HG02840 (cell line): ENCODE measurements around the gene HMG20B.

Source experiments
- ATAC-seq: cut with Tn5 transposase; IDR thresholded peaks from one replicate; pipeline ENCODE4 v1.9.1; 2021; ENCODE audit warnings: mild to moderate bottlenecking, moderate library complexity, moderate number of reproducible peaks; ENCODE audit not compliant: unreplicated experiment, low FRiP score

Gene HMG20B

DNA sequence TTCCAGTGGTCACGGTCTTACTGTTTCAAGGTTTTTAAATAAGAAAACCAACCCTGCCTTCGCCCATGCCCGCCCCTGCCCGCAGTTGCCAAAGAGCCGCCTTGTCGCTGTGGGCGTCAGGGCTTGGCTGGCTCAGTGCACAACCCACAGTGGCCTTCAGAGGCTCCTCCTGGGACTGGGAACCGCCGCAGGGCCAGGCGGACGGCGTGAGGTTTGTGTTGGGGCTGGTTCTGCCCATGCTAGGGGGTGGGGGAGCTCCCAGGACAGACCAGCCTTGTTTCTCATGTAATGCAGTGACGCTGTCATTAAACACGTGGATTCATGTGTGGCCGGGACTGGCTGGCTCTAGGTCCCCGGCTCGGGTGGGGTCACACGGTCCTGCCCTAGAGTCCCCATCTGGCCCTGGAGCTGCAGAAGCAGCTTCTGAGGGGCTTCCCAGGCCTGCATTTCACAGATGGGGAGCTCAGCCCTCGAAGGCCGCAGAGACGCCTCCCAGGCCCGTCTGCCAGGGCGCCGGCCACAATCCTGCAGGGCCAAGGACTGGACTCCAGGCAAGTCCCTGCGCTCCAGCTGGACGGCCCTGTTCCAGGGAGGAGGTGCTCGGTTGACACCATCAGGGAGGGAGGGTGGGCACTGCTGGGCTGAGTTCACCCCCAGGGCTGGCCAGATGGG, 36.2 kb upstream of the HMG20B start:
- no peak for ATAC-seq

DNA sequence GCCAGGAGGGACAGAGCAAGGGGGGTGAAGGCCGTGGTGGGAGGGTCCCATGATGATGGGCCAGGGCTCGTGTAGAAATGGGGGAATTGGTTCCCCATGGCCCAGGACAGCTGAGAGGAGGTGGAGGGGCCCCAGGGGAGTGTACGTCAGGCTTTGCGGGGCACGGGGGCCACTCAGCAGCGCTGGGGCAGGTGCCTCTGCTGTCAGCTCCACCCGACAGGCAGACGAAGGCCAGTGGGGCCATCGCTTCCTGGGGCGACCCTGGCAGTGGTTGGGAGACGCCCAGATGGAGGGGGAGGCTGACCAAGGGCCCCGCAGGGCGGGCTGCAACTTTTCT, 35.7 kb upstream of the HMG20B start:
- no peak for ATAC-seq

DNA sequence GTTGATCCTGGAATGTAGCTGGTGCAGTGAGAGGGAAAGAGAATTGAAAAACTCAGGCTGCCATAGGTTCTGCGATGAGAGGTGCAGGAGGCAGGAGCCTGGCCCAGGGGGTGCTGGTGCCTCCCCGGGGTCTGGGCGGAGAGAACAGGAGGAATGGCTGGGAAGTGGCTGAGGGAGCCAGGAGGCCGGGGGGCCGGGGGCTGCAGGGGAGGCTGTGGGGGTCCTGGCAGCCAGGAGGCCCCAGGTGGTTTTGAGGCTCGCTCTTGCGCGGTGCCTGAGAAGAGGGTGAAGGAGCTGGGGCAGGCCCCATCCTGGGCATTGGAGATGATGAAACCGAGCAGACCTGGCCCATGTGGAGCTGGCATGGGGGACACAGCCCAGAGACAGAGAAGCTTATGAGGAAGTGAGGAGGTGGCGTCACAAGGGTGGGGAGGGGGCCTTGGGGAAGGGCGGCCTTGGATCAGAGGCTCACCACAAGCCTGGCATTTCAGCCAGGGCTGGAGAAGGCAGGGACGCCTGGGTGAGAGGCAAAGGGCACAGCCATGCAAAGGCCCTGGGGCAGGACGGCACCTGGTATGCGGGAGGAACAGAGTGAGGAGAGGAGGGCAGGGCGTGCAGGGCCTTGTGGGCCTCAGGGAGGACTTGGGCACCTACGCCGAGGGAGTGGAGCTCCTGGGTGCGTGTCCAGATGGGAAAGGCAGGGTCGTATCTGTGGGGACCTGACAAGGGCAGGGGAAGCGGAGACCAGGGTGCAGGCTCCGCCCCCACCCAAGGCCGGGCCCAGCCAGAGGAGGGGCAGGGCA, 35.1 kb upstream of the HMG20B start:
- ATAC-seq, result no peak

DNA sequence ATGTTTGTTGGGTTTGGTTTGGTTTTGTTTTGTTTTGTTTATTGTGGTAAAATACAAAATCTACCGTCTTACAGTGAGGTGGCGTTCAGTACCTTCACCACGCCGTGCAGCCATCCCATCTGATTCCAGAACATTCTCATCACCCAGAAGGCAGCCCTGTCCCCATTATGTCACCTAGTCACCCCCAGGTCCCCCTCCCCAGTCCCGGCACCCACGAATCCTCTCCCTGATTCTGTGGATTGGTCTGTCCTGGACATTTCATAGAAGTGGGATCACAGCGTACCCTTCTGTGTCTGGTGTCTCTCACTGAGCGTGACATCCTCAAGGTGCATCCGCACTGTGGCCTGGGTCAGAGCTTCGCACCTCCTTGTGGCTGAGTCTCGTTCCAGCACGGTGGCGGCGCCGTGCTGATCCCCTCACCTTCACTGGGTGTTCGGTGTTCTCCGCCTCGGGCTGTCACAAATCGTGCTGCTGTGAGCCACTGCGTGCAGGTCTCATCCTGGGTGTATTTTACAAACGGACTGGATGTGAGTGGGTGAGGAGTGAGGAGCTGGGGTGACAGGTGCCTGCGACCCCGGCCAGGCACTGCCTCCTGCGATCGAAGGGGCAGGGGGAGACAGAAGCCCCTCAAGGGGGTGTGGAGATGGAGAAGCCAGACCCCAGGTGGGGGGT, 34.4 kb upstream of the HMG20B start:
- no peak for ATAC-seq

DNA sequence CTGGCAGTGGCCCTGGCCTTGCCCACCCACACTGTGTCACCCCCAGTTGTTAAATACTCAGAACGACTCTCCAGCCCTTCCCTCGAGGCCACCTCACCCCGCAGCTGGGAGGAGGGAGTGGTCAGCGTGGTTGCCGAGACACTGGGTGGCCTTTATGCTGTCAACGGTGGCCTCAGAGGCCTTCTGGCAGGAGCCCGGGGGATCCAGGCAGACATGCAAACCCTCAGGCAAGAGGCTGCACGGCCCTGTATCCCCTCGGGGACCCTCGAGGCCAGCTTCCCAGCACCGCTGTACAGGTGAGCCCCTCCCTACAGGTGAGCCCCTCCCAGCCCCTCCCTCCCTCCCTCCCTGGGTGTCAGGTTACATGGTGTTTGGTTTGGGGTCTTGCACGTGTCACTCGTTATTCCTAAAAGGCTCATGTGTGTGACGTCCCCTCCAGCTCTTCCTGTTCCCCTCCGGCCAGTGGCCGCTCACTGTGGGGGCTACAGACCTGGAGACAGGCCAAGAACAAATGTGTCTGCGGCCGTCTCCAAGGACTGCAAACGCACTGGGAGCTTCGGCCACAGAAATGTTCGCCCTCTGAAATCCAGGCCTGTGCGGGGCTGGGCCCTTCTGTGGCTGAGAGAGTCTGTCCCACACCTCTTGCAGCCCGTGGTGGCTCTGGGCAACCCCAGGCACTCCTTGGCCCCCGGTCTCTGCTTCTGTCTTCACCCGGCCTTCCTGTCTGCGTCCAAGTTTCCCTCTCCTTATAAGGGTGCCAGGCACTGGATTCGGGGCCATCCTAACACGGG, 33.6 kb upstream of the HMG20B start, which contains the start of gene TEKTIP1:
TSS of gene TEKTIP1 (plus strand) at position 210 of the 791 bp plus-strand sequence. CDS start at position 214, 4 bp downstream.
- no peak for ATAC-seq

DNA sequence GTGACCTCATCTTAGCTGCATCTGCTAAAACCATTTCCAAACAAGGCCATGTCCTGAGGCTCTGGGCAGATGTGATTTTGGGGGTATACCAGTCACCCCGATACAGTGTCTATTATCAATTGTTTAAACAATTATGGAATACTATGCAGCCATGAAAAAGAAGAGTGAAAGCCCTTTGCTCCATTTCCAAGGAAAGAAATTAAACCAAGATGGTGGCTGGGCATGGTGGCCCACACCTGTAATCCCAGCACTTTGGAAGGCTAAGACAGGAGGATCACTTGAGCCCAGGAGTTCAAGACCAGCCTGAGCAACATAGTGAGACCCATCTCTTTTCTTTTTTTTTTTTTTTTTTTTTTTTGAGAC, 33.0 kb upstream of the HMG20B start:
- no peak for ATAC-seq

DNA sequence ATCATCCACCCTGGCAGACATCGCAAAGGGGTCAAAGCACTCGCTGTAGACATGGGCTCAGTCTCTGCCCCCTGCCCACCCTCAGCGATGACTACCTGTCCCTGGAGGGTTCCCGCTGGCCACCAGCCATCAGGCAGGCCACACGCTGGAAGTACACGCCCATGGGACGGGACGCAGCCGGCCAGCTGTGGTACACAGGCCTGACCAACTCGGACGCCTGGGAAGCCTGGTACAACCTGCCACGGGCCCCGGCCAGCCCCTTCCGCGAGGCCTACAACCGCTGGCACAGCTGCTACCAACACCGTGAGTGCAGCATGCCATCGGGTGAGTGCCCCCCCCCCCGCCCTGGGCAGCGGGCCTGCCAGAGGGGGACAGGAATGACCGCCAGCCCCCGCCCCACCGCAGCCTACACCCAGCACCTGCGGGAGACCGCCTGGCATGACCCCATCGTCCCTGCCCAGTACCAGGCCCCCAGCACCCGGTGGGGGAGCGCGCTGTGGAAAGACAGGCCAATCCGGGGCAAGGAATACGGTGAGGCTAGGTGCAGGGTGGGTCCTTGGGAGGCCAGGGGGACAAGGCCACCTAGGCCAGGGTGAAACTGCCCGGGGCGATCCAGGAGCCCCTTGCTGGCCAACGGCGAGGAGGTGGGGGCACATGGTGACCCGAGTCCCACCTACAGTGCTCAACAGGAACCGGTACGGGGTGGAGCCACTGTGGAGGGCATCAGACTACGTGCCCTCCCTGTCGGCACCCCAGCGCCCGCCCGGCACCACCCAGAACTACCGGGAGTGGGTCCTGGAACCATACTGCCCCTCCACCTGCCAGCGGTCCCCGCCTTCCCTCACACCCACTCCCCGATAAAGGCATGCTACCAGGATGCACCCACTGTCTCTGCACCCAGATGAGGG, 29.3 kb upstream of the HMG20B start:
- ATAC-seq, result no peak

DNA sequence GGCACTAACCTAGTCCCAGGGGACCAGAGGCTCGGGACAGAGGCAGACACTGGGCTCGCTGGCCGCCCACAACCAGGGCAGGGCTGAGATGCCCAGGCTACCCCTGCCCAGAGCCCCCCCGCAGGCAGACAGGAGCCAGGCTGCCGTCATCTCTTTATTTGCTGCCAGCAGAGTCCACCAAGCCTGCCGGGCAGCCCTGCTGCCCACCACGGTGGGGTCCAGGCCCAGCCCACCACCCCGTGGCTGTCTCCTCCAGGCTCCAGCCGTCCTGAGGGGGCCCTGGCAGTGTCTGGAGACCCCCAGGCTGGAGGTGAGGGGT, 28.7 kb upstream of the HMG20B start:
- ATAC-seq, result no peak

DNA sequence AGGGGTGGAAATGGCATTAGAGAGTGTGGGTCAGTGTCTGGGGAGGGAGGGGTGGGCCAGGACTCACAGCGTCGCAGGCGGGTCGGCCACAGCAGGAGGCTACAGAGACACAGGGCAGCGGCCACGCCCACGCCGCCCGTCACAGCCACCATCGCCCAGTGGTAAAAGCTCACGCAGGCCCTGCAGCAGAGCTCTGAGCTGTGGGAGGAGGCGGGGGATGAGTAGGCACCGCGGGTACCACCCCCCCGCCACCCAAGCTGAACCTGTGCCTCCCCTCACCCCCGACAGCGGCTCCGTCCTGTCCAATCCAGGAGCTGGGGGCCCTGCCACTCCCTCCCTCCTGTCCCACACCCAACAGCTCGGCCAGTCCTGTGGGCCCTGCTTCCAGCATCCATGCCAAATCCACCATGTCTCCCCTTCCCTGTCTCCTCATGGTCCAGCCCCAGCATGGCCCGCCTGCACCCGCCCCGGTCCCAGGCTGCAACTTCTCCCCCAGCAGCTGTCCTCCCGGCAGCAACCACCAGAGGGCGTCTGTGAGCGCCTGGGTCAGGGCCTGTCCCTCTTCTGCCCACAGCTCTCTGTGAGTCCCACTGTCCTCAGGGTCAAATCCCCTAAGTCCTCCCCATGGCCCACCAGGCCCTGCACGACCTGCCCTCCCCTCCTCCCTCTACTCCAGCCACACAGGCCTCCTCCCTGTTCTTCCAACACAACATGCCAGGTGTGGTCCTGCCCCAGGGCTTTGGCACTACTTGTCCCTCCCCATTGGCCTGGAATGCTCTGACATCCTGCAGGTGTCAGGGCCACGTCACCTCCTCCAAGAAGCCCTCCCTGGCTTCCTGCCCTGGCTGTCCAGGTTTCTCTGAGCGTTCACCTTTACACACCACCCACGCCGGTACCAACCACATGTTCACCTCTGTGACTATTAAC, 27.7 kb upstream of the HMG20B start:
- no peak for ATAC-seq

DNA sequence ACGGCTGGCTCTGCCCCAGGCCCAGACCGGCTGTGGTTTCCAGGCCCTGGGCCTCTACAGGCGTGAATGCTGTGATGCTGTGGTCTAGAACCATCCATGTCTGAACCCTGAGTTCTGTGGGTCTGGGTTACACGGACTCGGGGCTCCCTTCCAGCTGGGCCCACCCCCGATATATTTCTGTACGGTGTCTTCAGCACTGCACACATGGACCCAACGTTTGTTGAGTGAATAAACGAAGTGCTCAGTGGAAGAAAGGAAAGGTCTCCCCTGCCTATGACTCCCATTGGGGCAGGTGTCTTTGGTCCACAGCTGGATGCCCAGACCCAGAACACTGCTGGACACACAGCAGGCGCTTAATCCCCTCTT, 27.1 kb upstream of the HMG20B start:
- ATAC-seq, result no peak

DNA sequence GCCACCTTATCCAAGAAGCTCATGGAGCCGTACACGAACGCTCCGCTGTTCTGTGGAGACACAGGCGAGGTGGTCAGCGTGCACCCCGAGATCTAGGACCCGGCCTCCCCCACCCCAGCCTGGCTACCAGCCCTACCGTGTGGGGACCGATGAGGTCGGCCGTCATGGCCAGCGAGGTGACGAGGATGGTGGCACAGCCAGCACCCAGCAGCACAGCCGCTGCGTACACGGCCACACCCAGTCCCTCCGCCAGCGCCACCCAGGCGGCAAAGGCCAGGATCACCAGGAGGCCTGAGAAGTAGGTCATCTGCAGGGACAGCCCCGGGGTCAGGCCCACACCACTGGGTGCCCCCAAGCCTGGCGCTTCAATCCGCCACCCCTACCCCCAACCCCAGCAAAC, 26.6 kb upstream of the HMG20B start:
- ATAC-seq, result no peak

DNA sequence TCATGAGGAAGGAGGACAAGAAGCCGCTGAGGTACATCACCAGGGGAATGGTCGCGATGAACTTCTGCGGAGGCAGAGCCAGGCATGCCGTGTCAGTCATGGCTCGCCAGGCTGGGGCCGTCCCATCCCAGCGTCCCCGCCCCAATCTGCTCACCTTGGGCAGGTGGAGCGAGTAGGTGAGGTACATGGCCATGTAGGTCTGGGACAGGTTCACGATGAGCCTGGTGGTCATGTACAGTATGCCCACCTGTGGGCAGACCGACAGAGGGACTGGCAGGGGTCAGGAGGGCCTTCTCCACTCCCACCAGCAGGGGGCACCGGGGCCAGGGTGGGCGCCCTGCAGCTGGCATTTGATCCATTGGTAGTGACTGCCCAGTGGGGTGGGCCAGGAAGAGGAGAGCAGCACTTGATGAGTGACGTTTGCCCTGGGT, 25.4 kb upstream of the HMG20B start:
- no peak for ATAC-seq

DNA sequence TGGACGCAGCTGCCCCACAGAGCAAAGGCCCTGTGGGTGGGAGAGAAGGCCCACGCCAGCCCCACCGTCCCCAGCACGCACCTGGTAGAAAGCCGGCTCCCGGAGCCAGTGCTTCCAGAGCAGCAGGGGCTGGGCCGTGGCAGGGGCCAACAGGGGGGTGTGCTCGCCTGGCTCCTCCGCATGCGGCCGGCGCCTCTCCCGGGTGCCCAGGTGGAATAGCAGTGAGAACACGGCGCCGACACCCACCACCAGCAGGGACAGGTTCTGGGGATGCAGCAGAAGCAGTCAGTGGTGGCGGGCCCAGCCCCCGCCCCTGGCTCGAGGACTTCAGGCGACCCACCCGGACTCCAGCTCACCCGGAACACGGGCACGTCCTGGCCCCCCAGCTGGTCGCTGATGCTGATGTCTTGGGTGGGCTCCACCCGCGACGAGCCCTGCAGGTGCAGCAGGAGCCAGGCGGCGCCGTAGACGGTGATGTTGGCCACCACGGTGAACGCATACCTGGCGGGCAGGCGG, 24.9 kb upstream of the HMG20B start:
- ATAC-seq, result no peak

DNA sequence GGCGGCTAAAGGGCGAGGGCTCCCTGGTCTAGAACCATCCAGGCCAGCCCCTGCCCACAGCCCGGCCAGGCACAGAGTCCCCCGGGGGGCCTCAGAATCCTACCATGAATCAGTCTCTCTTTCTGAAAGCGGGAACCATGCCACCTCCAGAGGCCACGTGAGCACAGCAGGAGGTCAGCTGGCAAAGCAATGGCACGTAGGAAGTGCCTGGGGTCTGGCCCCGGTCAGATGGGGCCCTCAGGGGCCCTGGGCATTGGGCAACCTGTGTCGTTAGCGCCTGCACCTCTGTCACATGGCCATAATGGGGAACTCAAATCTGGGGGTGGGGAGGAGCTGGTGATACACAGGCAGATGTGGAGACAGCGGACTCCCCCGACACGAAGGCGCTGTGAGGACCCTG, 24.1 kb upstream of the HMG20B start:
- ATAC-seq, result no peak

DNA sequence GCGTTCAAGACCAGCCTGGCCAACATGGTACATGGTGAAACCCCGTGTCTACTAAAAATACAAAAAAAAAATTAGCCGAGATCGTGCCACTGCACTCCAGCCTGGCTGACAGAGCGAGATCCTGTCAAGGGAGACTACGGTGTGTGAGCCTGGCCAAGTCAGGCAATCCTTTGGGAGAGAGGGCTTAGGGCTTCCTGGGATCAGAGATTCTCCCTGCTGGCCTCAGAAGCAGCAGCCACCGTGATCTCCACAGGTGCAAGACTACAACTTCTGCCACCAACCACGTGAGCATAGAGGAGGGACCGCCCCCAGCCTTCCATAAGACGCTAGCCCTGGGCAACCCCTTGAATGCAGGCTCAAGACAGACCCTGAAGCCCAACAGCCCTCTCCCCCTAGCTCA, 22.9 kb upstream of the HMG20B start:
- ATAC-seq, result no peak

DNA sequence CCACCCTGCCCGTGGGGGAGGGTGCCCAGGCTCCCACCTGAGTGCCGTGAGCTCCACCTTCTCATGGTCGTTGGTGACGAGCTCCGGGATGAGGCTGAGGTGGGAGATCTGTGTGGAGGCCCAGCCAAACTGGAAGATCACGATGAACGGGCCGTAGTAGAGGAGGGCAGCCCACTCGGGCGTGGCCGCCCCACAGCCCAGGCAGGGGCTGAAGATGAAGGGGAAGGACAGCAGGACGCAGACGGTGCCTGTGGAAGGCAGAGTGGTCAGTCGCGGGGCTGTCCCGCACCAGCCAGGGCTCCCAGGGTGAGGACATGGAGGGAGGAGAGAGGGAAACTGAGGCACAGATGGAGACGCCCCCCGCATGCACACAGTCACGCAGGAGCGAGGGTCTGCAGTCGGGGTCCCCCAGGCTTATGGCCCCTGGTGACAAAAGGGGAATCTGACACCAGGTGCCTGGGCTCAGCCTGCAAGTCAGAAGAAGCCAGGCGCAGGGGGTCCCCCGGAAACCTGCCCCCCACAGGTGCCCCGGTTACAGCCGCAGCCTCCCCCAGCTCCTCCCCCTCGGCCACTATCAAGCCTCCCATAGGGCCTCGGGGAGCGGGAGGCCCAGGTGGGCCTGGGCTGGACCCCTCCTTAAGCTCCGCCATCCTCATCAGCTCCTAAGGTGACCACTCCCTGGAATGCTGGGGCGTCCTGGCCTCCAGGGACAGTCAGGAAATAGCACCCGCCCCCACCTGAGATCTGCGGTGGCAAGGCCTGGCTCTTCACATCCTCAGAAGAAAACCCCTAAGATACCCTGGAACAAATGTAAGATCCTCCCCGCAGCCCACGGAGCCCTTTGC, 21.6 kb upstream of the HMG20B start:
- no peak for ATAC-seq

DNA sequence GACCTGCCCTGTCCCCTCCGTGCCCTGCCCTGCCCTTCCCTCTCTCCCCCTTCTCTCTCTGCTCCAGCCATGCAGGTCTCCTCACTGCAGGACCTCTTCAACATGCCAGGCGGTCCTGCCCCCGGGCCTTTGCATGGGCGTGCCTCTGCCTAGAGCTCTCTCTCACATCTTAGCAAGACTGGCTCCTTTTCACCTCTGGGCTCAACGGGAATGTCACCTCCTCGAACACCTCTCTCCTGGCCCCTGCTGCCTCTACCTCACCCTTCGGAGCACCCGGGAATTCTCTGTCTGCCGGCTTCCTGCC, 21.0 kb upstream of the HMG20B start:
- no peak for ATAC-seq
